HCEC 1CT (cell line): ENCODE results near the gene ATG5.

Experiments
- DNase-seq: peaks from one replicate; pipeline ENCODE4 v3.0.0-alpha.2; 2017

The ATG5 gene

DNA sequence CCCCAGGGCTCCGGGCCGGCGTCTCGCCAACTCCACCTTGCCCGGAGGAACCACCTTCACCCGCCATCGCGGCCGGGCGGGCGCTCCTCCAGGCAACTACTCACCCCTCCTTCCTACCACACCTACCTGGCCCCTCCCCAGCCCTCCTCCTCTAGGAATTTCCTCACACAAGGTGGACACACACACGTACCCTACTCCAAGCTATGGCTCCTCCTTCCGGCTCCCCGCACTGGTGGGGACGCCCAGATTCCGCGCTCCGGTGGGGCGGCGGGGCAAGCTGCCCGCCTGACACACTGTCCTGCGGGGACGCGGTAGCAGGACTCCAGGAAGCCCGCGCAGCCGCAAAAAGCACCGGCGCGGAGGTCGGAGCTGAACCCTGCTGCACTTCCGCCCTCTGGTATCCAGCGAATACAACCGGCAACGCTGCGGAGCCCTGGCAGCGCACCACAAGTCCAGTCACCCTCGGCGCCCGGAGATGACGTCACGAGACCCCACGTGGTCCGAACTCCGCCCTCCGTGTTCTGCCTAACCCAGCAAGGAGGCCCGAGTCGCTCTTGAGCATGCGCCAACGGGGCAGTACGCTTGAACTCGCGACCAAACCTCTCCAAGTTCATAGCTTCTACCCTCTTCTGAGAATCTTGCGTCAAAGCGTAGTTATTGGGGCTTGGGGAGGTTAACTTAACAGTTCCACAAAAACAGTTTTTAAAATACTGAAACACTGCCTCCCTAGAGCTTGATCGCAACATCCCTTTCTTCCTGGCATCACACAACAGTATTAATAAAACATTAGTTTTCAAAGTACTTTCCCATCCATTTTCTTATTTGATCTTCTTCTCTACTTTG lies at the start of gene ATG5:
ATG5 (minus strand) TSS at position 425 of the 843 bp plus-strand sequence. CDS start 9,552 bp downstream, outside the sequence.
- DNase-seq: peak; percentile 98

DNA sequence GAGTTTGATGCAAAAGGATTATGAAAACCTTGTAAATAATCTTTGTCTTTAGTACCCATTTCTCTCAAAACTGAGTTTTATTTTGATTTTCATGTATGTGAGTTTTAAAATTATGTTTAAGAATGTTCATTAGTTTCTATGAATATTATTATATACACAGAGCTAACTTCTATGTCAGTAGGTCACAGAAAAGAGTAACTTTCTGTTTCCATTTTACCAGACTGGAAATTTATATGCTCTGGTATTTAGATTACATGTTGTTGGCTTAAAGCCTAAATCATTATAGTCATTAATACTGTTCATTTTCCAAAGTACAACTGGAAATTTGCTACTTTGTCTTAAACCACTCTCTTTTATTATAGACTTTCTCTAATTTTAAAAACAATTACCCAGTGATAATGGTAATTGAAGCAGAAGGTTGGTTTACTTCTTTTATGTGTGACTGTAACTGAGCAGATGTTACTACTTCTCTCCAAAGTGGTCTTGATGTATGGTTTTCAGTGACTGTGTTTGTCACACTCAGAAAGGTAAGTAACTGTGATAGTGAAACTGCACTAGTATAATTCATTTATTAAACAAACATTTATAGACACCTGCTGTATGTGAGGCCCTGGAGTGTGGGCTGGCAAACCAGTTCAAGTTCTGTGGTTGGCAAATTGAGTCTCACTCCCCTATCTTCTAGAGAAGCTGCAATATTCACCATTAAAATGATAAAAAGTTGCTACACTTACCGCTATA lies 48.1 kb upstream of the ATG5 start:
- no peak for DNase-seq

DNA sequence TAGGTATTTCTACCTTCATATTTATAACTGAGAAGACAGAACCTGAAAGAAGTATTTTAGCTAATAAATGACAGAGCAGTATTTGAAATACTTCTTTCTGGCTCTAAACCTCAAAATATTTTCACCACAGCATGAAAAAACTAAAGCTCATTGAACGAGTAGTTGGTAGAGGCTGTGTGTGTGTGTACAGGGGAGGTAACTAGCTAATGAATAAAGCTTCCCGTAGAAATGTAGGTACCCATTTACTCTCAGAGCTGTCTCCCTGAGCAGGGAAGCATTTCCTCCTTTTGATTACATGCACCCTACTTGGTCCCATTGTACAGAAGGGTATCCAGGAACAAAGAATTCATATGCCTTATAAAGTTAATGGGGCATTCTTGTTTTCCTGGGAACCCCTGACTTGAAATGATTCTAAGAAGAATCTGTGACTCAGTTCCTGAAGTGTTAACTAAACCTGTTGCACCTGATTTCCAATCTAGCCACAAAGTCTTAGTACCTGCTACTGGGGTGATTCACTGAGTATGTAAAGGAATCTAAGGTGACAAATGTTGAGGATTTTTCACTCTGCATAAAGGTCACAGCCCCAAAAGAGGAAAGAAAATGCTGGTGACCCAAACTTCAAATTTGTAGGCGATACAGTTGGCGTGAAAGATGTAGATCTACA lies 47.4 kb upstream of the ATG5 start:
- DNase-seq: no peak

DNA sequence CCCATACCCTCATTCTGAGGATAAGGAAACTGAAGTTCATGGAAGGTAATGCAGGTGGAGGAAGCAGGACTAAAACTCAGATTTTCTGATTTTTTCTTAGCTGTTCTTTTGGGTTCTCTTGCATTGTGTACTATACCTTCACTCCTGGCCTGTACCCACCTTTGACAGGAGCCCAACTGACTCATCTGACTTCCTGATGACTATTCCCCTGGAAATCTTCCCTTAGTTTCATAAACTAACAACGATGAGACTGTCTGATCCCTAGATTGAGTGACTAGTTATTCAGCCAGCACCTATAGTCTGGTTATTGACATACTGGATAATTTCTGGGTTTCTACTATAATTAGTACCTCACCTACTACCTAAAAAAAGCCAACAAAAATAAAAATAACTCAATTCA lies 45.1 kb upstream of the ATG5 start:
- no peak for DNase-seq

DNA sequence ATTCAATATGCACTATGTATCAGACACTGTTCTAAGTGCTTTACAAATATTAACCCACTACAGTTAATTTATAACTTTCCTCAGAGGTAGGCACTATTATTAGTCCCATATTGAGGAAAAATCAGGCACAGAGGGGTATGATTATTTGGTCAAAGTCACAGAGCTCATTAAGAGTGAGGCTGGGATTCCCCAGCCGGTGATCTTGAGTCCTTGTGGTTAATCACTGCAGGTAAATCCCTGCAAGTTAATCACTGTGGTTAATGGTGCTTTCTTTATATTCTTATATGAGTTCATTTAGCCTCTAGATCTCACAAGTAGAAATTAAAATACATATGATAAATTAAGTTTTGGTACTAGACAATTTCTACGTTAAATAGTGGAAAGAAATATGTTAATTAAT lies 44.2 kb upstream of the ATG5 start:
- no peak for DNase-seq

DNA sequence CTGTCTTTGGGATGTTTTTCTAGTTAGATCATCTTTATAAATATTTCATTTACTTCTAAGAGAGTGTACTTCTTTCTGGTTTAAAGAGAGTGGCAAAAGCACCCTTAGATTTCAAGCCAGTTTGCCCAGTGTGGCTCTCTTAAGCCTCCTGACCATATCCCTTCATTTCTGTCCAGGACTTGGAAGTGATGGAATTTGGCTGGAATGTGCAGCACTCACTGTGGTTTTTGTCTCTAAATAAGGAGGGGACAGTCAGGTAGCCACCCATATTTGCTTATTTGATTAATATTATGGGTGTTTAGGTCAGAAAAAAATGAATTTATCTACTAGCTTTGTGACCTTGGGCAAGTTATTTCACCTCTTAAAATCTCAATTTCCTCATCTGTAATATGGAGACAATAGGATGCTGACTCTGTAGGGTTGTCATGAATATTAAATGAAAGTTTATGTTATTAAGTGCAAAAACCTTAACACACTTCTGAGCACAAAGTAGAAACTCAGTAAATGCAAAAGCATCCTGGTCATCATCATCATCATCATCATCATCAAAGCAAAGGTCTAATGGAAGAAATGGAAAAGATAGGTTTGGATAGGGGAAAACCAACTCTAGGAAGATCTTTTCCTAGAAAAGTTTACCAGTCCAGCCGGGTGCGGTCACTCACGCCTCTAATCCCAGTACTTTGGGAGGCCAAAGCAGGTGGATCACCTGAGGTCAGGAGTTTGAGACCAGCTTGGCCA lies 38.0 kb upstream of the ATG5 start:
- peak; percentile 5 for DNase-seq

DNA sequence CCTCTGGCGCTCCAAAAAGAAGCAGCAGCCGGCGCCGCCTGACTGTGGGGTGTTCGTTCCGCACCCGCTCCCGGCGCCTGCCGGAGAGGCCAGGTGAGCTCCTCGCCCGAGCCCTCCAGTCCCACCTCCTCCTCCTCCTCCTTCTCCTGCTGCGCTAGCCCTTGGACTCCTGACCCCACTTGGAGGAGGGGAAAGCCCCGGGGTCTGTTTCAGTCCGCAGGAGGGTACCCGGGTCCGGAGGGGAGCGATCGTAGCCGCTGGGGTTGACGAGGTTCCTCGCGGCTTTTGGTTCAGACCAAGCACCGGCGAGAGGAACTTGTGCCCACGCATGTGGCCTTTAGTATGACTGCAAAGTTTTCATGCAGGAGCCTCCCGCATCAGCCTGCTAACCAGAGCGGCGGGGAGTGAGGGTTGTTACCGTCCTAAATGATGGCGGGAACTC lies 35.5 kb upstream of the ATG5 start:
- no peak for DNase-seq

DNA sequence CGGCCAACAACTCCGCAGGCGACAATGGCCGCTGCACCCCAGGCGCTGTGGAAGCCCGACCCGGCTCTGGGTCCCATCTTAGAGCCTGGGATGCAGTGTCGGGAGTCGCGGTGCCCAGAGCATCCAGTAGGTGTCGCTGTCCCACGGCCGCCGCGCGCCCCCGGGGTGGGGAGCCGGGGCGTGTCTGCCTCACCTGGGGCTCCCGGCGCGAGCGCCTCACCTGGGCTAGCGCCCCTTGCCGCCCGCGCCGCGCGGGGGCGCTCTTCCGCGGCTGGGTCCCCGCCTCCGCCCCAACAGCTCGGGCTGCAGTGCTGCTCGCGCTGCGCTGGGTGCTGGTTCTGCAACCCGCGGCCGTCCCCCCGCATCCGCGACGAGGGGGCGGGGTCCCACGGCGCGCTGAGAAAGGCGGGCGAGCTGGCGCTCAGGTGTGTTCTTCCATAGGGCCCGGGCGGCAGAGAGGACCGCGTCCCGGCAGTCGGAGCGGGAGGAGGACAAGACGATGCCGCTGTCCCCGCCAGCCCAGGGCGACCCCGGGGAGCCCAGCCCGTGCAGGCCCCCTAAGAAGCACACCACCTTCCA lies 34.9 kb upstream of the ATG5 start, which contains the start of gene CRYBG1:
CRYBG1 (plus strand) TSS at position 308 of the 579 bp plus-strand sequence; CDS start at position 500, 192 bp downstream.
- DNase-seq: no peak

DNA sequence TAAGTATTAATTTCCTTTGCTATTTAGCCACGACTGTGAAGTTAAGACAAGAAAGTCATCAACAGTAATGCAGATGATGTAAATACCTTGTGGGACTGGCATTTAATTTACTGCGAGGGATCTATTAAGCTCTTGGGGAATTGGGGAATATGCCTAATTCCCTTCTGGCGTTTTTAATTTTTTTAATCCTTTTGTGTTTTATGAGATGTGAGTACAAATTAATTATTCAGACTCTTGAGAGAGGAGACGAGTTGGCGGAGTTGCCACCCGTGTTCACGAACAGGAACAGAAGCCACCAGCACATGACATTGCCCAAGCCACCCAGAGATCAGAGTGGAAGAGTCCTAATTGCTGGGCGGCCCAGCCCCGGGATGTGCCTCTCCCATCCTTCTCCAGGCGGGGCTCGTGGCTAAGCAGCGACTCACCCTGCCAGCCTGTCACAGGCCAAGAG lies 34.4 kb upstream of the ATG5 start:
- no peak for DNase-seq

DNA sequence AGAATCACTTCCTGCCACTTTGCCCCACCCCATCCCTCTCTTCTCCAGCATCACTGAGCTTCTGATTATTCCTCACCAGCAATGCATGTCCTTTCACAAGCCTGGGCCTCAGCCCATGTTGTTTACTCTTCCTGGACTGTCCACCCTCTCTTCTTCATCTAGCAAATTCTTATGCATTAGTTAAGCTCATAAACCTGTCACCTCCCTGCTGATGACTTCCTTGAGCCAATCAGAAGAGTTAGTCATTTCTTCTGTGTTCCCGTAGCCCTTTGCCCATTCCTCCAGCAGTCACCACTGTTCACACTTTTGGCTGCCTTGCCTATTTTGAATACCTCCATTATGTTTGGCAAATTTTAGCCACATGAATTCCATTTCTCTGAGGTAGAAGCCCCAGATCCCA lies 30.8 kb upstream of the ATG5 start:
- DNase-seq: no peak

DNA sequence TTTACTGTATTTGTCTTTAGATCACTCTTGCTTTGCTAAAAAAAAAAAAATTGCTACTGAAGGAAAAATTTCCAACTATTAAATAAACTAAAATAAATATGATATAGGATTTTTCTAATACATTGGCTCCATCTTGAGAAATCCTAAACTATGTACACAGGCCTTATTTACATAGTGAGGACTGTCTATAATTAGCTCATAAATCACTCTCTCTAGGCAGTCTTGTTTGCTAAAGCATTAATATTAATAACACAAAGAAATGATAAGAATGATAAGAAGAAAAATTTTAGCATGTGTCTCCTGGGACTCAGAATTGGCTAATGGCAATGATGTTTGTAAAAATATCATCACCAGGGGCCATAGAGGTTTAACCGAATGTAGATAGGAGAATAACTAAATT lies 21.7 kb upstream of the ATG5 start:
- DNase-seq: no peak

DNA sequence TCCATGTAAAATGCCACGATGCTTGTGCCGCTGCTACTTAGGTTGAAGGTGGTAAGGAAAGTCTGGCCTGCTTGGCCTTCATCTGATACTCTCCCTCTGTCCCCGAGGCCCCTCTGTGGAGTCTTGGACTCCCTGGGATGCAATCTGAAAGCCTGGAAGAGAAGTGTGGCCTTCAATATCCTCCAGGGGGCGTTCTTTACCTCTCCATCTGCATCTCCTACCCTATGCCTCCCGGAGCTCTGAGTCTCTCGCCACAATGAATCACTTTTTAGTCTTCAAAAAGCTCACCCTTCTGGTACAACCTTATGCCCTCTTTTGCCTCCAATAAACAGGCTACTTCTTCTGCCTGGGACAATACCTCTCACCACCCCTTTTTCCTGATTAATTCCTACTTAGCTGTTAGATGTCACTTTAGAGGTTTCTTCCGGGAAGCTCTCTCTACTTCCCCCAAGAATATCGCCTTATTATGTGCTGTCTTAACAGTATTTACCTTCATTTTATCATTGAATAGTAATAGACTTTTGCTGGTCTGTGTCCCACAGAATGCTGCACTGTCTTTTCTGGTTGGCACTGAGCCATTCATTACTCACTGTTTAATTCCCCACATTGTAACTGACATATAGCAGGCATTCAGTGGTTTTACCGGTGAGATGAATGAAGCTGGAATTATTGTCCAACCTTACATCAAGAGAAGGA lies 13.9 kb upstream of the ATG5 start:
- peak; percentile 86 for DNase-seq

DNA sequence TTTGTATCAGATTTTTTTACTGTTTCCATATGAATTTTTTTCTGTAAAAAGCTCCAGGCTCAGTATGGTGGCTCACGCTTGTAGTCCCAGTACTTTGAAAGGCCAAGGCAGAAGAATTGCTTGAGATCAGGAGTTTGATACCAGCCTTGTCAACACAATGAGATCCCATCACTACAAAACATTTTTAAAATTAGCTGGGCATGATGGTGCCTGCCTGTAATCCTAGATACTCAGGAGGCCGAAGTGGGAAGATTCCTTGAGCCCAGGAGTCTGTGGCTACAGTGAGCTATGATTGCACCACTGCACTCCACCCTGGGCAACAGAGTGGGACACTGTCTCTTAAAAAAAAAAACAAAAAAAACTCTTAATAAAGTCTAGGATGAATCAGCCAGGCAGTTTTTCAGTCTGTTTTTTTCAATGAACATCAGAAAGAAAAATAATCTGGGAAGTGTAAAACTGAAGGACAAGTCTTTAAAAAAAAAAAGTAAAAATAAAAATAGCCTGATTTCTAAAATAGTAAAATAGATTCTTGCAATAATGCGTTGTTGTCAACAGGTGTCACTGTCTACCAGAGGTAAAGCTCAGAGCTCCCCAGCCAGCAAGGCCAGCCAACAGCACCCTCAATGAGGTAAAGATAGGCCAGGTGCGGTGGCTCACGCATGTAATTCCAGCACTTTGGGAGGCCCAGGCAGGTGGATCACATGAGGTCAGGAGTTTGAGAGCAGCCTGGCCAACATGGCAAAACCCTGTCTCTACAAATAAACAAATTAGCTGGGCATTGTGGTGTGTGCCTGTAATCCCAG lies 9.3 kb upstream of the ATG5 start:
- DNase-seq: peak; percentile 50

DNA sequence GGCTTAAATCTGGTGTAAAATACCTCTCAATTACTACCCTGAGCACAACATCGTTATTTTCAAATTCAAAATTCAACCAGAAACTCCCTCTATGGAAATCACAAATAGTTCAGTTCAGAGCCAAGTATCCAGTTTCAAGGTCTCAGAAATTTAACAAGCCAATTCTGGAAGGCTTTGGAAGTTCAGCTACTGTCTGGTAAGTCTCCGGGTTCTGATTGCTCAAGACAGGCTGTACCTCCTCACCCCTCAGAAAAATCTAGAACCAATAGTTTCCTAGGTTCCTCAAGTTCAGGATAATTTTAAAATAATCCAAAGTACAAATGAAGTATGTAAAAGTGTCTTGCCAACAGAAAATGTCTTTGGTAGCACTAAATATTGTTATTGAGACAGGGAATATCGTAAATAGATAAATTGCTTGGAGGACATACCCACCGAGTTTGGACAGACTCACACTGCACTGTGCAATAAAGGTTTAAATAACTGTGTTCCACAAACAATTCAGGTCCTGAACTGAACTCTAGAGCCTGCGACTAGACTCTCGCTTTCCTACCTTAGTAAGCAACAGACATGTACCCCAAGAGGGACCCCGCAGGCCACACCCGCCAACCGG lies 729 bp downstream of the ATG5 start:
- DNase-seq: no peak

DNA sequence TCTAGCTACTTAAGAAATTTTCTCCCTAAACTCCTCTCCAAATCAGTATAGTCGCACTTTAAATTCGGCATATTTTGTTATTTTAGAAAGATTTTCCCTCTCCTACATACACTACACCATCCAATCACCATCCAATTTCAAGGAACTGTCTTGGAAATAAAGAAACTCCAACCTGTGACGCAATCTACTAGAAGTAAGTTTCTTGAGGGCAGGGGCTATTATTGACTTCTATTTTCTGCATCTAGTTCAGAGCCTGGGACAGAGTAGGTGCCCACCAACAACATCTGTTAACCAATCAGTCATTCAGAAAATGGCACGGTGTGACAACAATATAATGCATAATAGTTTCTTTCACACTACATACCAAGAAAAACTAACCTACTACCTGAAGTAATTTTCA lies 3.6 kb downstream of the ATG5 start:
- no peak for DNase-seq

DNA sequence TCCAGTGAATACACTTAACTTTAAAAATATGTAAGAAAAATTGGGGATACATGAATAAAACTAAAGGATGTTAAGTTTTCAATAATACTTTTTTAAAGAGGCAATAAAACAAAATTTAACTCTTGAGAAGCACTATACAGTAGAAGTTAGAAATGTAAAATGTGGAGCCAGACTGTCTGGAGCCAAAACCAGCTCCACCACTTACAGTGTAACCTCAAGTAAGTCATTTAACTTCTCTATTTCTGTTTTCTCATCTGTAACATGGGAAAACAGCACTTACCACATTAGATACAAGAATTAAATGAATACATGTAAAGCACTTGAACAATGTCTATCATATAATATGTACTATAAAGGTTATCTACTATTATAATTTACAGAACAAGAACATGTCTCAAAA lies 6.7 kb downstream of the ATG5 start:
- no peak for DNase-seq

DNA sequence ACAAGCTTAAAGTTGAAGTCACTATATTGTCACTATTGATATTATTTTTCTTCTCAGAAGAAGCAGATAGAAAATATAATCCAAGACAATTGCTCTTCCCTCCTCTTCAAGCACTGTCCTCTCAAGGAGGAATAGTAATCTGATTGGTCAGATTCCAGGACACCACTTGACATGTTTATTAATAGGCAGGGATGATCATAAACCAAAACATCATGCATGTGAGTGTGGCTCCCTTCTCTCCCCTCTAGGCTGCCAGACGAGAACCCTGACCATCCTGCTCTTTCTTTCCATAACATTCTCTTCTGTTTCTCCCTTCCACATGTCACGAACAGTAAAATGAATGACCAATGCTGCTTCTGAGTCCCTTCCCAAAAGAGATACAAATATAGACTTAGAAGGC lies 7.5 kb downstream of the ATG5 start:
- DNase-seq: no peak

DNA sequence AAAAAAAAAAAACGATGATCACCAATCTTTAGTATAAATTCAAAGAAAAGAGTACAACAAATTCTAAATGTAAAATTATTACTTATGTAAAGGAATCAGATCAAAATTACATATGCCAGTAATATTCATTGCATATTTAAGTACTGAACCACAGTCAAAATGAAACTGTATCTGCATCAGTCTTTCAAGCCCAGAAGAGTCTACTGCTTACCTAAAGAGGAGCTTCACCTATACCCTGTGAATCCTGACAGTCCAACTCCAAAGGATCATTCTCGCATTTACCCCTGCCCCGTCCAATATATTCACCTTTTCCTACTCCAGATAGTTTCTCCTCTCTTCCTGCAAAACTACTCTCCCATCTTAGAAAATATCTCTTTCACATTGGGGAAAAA lies 9.2 kb downstream of the ATG5 start:
- no peak for DNase-seq

DNA sequence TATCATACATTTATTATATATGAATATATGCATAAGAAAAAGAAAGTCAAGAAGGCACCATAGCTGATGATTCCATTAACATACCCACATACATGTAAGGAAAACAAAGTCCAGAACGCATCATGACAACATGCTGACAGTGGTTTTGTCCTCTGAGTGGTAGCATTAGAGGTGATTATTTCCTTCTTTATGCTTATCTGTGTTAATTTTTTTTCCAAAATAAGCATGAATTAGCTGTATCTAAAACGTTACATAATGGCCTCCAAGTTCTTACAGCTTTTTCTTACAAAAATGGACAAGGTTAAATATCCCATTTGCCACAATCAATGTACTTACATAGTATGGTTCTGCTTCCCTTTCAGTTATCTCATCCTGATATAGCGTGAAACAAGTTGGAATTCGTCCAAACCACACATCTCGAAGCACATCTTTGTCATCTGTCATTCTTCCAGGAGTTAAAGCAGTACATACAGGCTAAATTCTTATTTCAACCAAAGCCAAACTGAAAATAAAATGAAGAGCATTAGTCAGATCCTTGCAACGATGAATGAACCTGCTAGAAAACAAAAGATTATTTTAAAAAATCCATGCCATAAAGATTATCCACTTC lies 9.7 kb downstream of the ATG5 start:
- DNase-seq: no peak
